NCI-H2029 treated with DMSO at 0.1 percent for 48 hours (cell line): ENCODE measurements around the gene MGMT.

Experiments used
- DNase-seq: peaks from one replicate; lab custom pipeline; 2025; lab: John Stamatoyannopoulos, UW

MGMT gene

GRCh38 chr10:129655007-129655678 lies 188.1 kb downstream of the MGMT start:
- no peak for DNase-seq

GRCh38 chr10:129655679-129656031 lies 188.6 kb downstream of the MGMT start:
- DNase-seq, result no peak

GRCh38 chr10:129656642-129657041 lies 189.6 kb downstream of the MGMT start:
- DNase-seq, result no peak

- DNase-seq, result no peak
Observed at GRCh38 chr10:129657297-129658017, 190.4 kb downstream of the MGMT start.

GRCh38 chr10:129658376-129659072 lies 191.5 kb downstream of the MGMT start:
- no peak for DNase-seq

GRCh38 chr10:129659508-129660268 lies 192.6 kb downstream of the MGMT start:
- DNase-seq, result no peak

- DNase-seq, result no peak
Observed at GRCh38 chr10:129660569-129660968, 193.5 kb downstream of the MGMT start.

- DNase-seq, result no peak
Observed at GRCh38 chr10:129662426-129662825, 195.4 kb downstream of the MGMT start.

GRCh38 chr10:129670124-129670523 lies 203.1 kb downstream of the MGMT start:
- DNase-seq, result no peak

GRCh38 chr10:129673292-129673691 lies 206.3 kb downstream of the MGMT start:
- DNase-seq, result no peak

GRCh38 chr10:129675027-129675769 lies 208.2 kb downstream of the MGMT start:
- DNase-seq, result no peak

GRCh38 chr10:129676014-129676413 lies 209.0 kb downstream of the MGMT start:
- DNase-seq, result no peak

GRCh38 chr10:129677377-129677927 lies 210.4 kb downstream of the MGMT start:
- DNase-seq, result no peak

- DNase-seq, result no peak
Observed at GRCh38 chr10:129678186-129678585, 211.1 kb downstream of the MGMT start.

GRCh38 chr10:129679207-129679606 lies 212.2 kb downstream of the MGMT start:
- no peak for DNase-seq

GRCh38 chr10:129680661-129681344 lies 213.8 kb downstream of the MGMT start:
- DNase-seq, result no peak

- DNase-seq, result no peak
Observed at GRCh38 chr10:129681856-129682255, 214.8 kb downstream of the MGMT start.

- DNase-seq, result no peak
Observed at GRCh38 chr10:129683519-129683918, 216.5 kb downstream of the MGMT start.

- no peak for DNase-seq
Observed at GRCh38 chr10:129683920-129684319, 216.9 kb downstream of the MGMT start.

- no peak for DNase-seq
Observed at GRCh38 chr10:129685271-129685670, 218.2 kb downstream of the MGMT start.

- DNase-seq, result no peak
Observed at GRCh38 chr10:129689671-129690071, 222.6 kb downstream of the MGMT start.
